Measurements from ENCODE around the gene WDFY4. TPM values are rescaled to one million over a fixed set of nuclear protein-coding genes. Genes with fewer than 3 reads are reported as not detected.
A peak's percentile ranks its signal among the peaks of the same experiment; 100 is the strongest.

Gene WDFY4
- total RNA-seq, 2 donors from 2014 or later: not detected

GRCh38 chr10:48940958-48941357, 256.3 kb downstream of the WDFY4 start:
- Mint-ChIP-seq H3K27ac (no peak overlapping the region), H3K9me3 (no peaks in the 10 kb centered on the region), H3K4me3 (no peak overlapping the region), H3K27me3 (ENCODE audit: insufficient read depth) (peaks cover 2% of the 10 kb centered on the region), H3K4me1 (peaks cover 3% of the 10 kb centered on the region), H3K36me3 (ENCODE audit: low read depth) (no peaks in the 10 kb centered on the region)
- WGBS, 2 experiments (ENCODE audit: insufficient coverage in 1 of 2, insufficient read length in 1 of 2): 65 to 70% methylated on average over 2 to 7 of the region's 7 CpGs
- Histone ChIP-seq H3K4me1 (ENCODE audit: control insufficient read depth, insufficient read depth, low read length) (no peaks in the 10 kb centered on the region), H3K36me3 (ENCODE audit: control insufficient read depth, insufficient read depth, low read length) (no peaks in the 10 kb centered on the region), H3K4me3 (ENCODE audit: low read length) (no peak overlapping the region), H3K27me3 (ENCODE audit: control insufficient read depth, insufficient read depth, low read length, poor library complexity, severe bottlenecking) (no peaks in the 10 kb centered on the region), H3K27ac (ENCODE audit: low read depth, low read length) (no peak overlapping the region), H3K9ac (ENCODE audit: extremely low read depth, low read length, poor library complexity, severe bottlenecking) (no peak overlapping the region), H3K9me3 (ENCODE audit: control insufficient read depth, low read length) (no peaks in the 10 kb centered on the region)
- DNase-seq: peak; percentile 60
- TF ChIP-seq CTCF (conservative IDR thresholded peaks at IDR 0.05): no peak

GRCh38 chr10:48941427-48942075, 256.9 kb downstream of the WDFY4 start:
- no peak overlapping the region for H3K27ac ChIP-seq (ENCODE audit: low read depth, low read length)
- no peaks in the 10 kb centered on the region for H3K9me3 ChIP-seq (ENCODE audit: control insufficient read depth, low read length)
- H3K9ac ChIP-seq (ENCODE audit: extremely low read depth, low read length, poor library complexity, severe bottlenecking): no peak overlapping the region
- no peaks in the 10 kb centered on the region for H3K4me1 ChIP-seq (ENCODE audit: control insufficient read depth, insufficient read depth, low read length)
- TF ChIP-seq CTCF (conservative IDR thresholded peaks at IDR 0.05): no peak
- H3K36me3 Mint-ChIP-seq (ENCODE audit: low read depth): no peaks in the 10 kb centered on the region
- H3K4me1 Mint-ChIP-seq: peaks cover 3% of the 10 kb centered on the region
- H3K27me3 Mint-ChIP-seq (ENCODE audit: insufficient read depth): peaks cover 2% of the 10 kb centered on the region
- H3K4me3 ChIP-seq (ENCODE audit: low read length): no peak overlapping the region
- no peak overlapping the region for H3K4me3 Mint-ChIP-seq
- 89 to 90% methylated on average over 4 to 10 of the region's 10 CpGs for WGBS, 2 experiments (ENCODE audit: insufficient coverage in 1 of 2, insufficient read length in 1 of 2)
- no peaks in the 10 kb centered on the region for H3K27me3 ChIP-seq (ENCODE audit: control insufficient read depth, insufficient read depth, low read length, poor library complexity, severe bottlenecking)
- peak; percentile 20 for DNase-seq
- H3K36me3 ChIP-seq (ENCODE audit: control insufficient read depth, insufficient read depth, low read length): no peaks in the 10 kb centered on the region
- no peak overlapping the region for H3K27ac Mint-ChIP-seq
- no peaks in the 10 kb centered on the region for H3K9me3 Mint-ChIP-seq

GRCh38 chr10:48943096-48943495, 258.4 kb downstream of the WDFY4 start:
- Mint-ChIP-seq H3K4me3 (no peak overlapping the region), H3K27me3 (ENCODE audit: insufficient read depth) (peaks cover 2% of the 10 kb centered on the region), H3K4me1 (peaks cover 3% of the 10 kb centered on the region), H3K27ac (no peak overlapping the region), H3K36me3 (ENCODE audit: low read depth) (no peaks in the 10 kb centered on the region), H3K9me3 (no peaks in the 10 kb centered on the region)
- Histone ChIP-seq H3K9ac (ENCODE audit: extremely low read depth, low read length, poor library complexity, severe bottlenecking) (no peak overlapping the region), H3K4me3 (ENCODE audit: low read length) (no peak overlapping the region), H3K27me3 (ENCODE audit: control insufficient read depth, insufficient read depth, low read length, poor library complexity, severe bottlenecking) (no peaks in the 10 kb centered on the region), H3K36me3 (ENCODE audit: control insufficient read depth, insufficient read depth, low read length) (no peaks in the 10 kb centered on the region), H3K27ac (ENCODE audit: low read depth, low read length) (no peak overlapping the region), H3K4me1 (ENCODE audit: control insufficient read depth, insufficient read depth, low read length) (no peaks in the 10 kb centered on the region), H3K9me3 (ENCODE audit: control insufficient read depth, low read length) (no peaks in the 10 kb centered on the region)
- DNase-seq: peak; percentile 19
- WGBS, 2 experiments (ENCODE audit: insufficient coverage in 1 of 2, insufficient read length in 1 of 2): 92 to 97% methylated on average over 6 to 10 of the region's 10 CpGs
- TF ChIP-seq CTCF (conservative IDR thresholded peaks at IDR 0.05): no peak

All from endodermal cell (in vitro differentiated cells).